ENCODE measurements around the gene HLCS. TPM values are rescaled to one million over a fixed set of nuclear protein-coding genes. Genes with fewer than 3 reads are reported as not detected.

HLCS gene
- total RNA-seq, 1 experiment from 2014 or later, result 12.7 TPM

DNA sequence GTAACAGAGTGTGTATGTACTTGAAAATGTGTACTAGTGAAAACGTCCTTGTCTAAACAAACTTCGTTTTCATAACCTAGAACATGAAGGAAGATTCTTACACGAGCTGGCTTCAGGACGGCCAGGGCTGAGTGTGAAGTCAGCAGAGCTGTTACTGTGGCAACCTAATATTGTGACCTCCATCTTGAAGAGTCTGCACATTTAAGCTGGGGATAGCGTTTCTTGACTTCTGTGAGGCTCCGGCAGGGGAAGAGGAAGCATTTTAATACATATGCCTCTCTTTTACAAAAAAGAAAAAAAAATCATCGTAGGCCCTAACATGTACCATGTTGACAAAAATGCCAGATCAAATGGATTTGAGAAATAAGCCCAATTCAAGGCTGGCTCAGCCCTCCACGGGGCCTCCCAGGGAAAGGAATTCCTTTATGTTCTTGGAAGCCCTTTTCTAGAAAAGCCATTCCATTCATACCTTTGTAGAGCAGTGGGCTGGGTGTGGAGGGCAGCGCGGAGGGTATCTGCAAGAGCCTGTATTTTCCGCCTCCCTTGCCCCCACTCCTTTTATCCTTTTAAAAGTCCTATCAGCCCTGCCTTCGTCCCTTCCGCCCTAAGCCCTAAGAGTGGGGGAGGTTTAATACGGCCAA lies 216.4 kb downstream of the HLCS start:
- peaks cover 0 to 3% (median 0%) of the 10 kb centered on the region in 3 experiments; a peak in 1 of 7 replicates for H3K36me3 Mint-ChIP-seq (ENCODE audit: insufficient read depth in 1 of 3, low read depth in 3 of 3)
- H3T11ph ChIP-seq (ENCODE audit: low read length), result peak overlapping the region; percentile 100
- peak overlapping the region; percentile 68; the same call in 1 of the 2 replicates for H3K4ac ChIP-seq (ENCODE audit: low read depth, low read length)
- peak overlapping the region; percentile 81 for H2AK5ac ChIP-seq (ENCODE audit: insufficient read length, low read length)
- H4K20me1 ChIP-seq (ENCODE audit: control insufficient read depth, insufficient read depth, insufficient read length), result no peaks in the 10 kb centered on the region
- H3K27me3 Mint-ChIP-seq (ENCODE audit: low read depth), result peaks cover 35% of the 10 kb centered on the region
- H2AFZ ChIP-seq (ENCODE audit: low read length), result no peak overlapping the region
- H3K4me2 ChIP-seq (ENCODE audit: insufficient read depth, insufficient read length, low read length), result peak overlapping the region; percentile 42
- WGBS (ENCODE audit: extremely low coverage, insufficient read length, low lambda C conversion rate), result no CpG with 5 or more reads among the region's 14 CpGs
- peak overlapping the region; percentile 93; the same call in 1 of the 2 replicates for H3K14ac ChIP-seq (ENCODE audit: insufficient read depth, low read length)
- H4K8ac ChIP-seq (replicated peaks; ENCODE audit: insufficient read length, low read depth, low read length), result no peak overlapping the region
- H3K27me3 ChIP-seq (ENCODE audit: insufficient read depth, low read length), result peaks cover 5% of the 10 kb centered on the region; the same call in 1 of the 2 replicates
- no peak overlapping the region for H3K9ac ChIP-seq (ENCODE audit: extremely low read depth, insufficient read length, low read length)
- H3K18ac ChIP-seq (ENCODE audit: insufficient read length, low read depth, low read length), result peak overlapping the region; percentile 97
- H4K91ac ChIP-seq (ENCODE audit: insufficient read length, low read depth, low read length), result peak overlapping the region; percentile 73
- H3K23me2 ChIP-seq (ENCODE audit: insufficient read length, low read depth, low read length, poor library complexity, severe bottlenecking), result peaks cover 7% of the 10 kb centered on the region
- peak overlapping the region; percentile 94 for H4K5ac ChIP-seq (ENCODE audit: insufficient read length, low read depth, low read length)
- H3K23ac ChIP-seq (ENCODE audit: insufficient read length, low read depth, low read length), result no peak overlapping the region
- no peaks in the 10 kb centered on the region for H3K79me2 ChIP-seq (ENCODE audit: insufficient read depth, low read length)
- H3K4me1 Mint-ChIP-seq, result peaks cover 55 to 59% of the 10 kb centered on the region in 2 experiments
- TF ChIP-seq, protein P1, sequence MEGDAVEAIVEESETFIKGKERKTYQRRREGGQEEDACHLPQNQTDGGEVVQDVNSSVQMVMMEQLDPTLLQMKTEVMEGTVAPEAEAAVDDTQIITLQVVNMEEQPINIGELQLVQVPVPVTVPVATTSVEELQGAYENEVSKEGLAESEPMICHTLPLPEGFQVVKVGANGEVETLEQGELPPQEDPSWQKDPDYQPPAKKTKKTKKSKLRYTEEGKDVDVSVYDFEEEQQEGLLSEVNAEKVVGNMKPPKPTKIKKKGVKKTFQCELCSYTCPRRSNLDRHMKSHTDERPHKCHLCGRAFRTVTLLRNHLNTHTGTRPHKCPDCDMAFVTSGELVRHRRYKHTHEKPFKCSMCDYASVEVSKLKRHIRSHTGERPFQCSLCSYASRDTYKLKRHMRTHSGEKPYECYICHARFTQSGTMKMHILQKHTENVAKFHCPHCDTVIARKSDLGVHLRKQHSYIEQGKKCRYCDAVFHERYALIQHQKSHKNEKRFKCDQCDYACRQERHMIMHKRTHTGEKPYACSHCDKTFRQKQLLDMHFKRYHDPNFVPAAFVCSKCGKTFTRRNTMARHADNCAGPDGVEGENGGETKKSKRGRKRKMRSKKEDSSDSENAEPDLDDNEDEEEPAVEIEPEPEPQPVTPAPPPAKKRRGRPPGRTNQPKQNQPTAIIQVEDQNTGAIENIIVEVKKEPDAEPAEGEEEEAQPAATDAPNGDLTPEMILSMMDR (conservative IDR thresholded peaks at IDR 0.05), result no peak
- H3K4me3 Mint-ChIP-seq, result peak overlapping the region; percentile 13 to 63
- H2BK120ac ChIP-seq (ENCODE audit: low read depth, low read length, poor library complexity, severe bottlenecking), result peak overlapping the region; percentile 98
- peak overlapping the region; percentile 100 for H2BK20ac ChIP-seq (ENCODE audit: low read depth, low read length, poor library complexity, severe bottlenecking)
- peak overlapping the region; percentile 98 to 99 (median 99) for H3K27ac Mint-ChIP-seq
- peaks cover 18% of the 10 kb centered on the region; the same call in 1 of the 2 replicates for H3K4me1 ChIP-seq (ENCODE audit: insufficient read depth, low read length)
- H3K79me1 ChIP-seq (ENCODE audit: insufficient read depth, low read depth, low read length, poor library complexity, severe bottlenecking), result no peaks in the 10 kb centered on the region
- peak overlapping the region; percentile 97 for H2BK12ac ChIP-seq (ENCODE audit: insufficient read length, low read depth, low read length)
- H2BK5ac ChIP-seq (ENCODE audit: insufficient read length, low read length), result peak overlapping the region; percentile 95
- peak overlapping the region; percentile 94 for H3K27ac ChIP-seq (ENCODE audit: insufficient read length, low read depth, low read length)
- no peaks in the 10 kb centered on the region for H3K9me3 ChIP-seq (ENCODE audit: control insufficient read depth, low read depth, low read length)
- H3K56ac ChIP-seq (ENCODE audit: insufficient read length, low read depth, low read length), result no peak overlapping the region
- H2BK15ac ChIP-seq (ENCODE audit: low read depth, low read length), result no peak overlapping the region
- H3K9me3 Mint-ChIP-seq, result no peaks in the 10 kb centered on the region; a peak in 1 of 5 replicates
- peak; percentile 87 for DNase-seq

All from H9 (cell line).